Measurements from ENCODE around the gene NLRC4. TPM values are rescaled to one million over a fixed set of nuclear protein-coding genes. Genes with fewer than 3 reads are reported as not detected.
"Not testable (repeated sequence)": the region's sequence is repeated elsewhere in the genome, so short reads cannot be mapped to it uniquely, and the experiment has no call there.

The NLRC4 gene
- total and polyA plus RNA-seq, 2 donors: 0.67 to 1.7 TPM

DNA sequence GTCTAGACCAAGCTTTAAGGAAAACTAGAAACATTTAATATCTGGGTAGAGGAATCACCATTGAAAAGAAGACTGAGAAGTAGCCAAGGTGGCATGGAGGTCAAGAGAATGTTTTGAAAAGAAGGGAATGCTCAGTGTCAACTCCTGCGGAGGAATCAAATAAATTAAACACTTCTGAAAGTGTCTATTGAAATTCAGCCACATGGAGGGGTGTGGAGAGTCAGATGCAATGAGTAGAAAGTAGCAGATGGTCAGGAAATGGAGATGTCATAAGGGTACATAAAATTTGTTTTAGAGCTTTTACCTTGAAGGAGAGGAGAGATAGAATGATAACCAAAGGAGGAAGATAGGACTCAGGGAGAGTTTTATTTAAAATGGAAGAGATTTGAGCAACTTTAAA is 35.1 kb downstream of the NLRC4 start:
- Histone ChIP-seq H3K4me3 (ENCODE audit: low read depth, low read length) (no peak overlapping the region), H3K36me3 (ENCODE audit: insufficient read depth) (no peaks in the 10 kb centered on the region), H3K27ac (ENCODE audit: low read depth) (no peak overlapping the region), H3K4me1 (ENCODE audit: insufficient read depth) (no peaks in the 10 kb centered on the region)
- DNase-seq (ENCODE audit: extremely low spot score): no peak
- WGBS: 44% methylated on average over 1 of the region's 1 CpG

DNA sequence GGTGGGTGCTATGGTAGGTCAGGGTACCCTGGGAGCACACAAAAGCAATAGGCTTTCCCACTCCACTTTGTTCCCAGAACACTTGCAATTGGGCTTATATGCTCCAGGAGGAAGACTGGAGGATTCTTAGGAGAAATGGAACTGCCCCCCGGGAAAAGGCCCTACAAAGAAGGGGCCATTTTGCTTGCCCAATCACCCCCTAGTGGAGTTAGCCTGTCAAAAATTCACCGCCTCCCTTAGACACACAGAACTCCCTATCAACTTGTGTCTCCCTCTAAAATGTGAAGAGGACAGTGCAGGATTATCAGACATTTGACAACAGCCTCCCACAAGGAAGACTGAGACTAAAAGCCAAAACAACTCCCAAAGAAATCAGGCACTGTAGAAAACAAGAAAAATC is 36.5 kb downstream of the NLRC4 start:
- H3K27ac ChIP-seq (ENCODE audit: low read depth): no peak overlapping the region
- no peaks in the 10 kb centered on the region for H3K4me1 ChIP-seq (ENCODE audit: insufficient read depth)
- DNase-seq (ENCODE audit: extremely low spot score): no peak
- no peaks in the 10 kb centered on the region for H3K36me3 ChIP-seq (ENCODE audit: insufficient read depth)
- H3K4me3 ChIP-seq (ENCODE audit: low read depth, low read length): no peak overlapping the region
- WGBS: 80% methylated on average over 2 of the region's 2 CpGs

DNA sequence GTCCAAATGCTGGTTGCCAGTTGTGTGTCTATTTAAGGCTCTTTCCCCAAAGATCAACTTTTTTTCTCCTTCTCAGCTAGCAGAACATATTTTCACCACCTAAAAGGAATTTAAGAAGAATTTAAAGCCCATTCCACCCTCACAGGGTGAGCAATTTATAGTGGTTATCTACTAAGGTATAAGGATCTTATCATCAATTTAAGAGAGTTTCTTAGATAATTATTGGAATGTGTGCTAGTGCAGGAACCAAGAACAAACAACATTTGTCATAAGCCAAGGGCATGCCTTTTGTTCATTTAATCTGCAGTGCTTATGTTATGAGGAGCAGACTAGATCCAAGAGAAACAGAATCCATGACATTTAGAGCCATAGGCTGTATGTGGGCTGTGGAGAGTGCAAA is 37.2 kb downstream of the NLRC4 start:
- no peak for DNase-seq (ENCODE audit: extremely low spot score)
- Histone ChIP-seq H3K36me3 (ENCODE audit: insufficient read depth) (no peaks in the 10 kb centered on the region), H3K4me3 (ENCODE audit: low read depth, low read length) (no peak overlapping the region), H3K4me1 (ENCODE audit: insufficient read depth) (no peaks in the 10 kb centered on the region), H3K27ac (ENCODE audit: low read depth) (no peak overlapping the region)

- DNase-seq (ENCODE audit: extremely low spot score): no peak
- WGBS: 90% methylated on average over 2 of the region's 2 CpGs
- Histone ChIP-seq H3K4me1 (ENCODE audit: insufficient read depth) (no peaks in the 10 kb centered on the region), H3K27ac (ENCODE audit: low read depth) (no peak overlapping the region), H3K36me3 (ENCODE audit: insufficient read depth) (no peaks in the 10 kb centered on the region), H3K4me3 (ENCODE audit: low read depth, low read length) (no peak overlapping the region)
Observed at GRCh38 chr2:32222966-32223365, 41.7 kb downstream of the NLRC4 start.

GRCh38 chr2:32220445-32220844 is 44.2 kb downstream of the NLRC4 start:
- H3K4me3 ChIP-seq (ENCODE audit: low read depth, low read length): no peak overlapping the region
- no peaks in the 10 kb centered on the region for H3K36me3 ChIP-seq (ENCODE audit: insufficient read depth)
- DNase-seq (ENCODE audit: extremely low spot score): no peak
- no peak overlapping the region for H3K27ac ChIP-seq (ENCODE audit: low read depth)
- no peaks in the 10 kb centered on the region for H3K4me1 ChIP-seq (ENCODE audit: insufficient read depth)

- Histone ChIP-seq H3K4me1 (ENCODE audit: insufficient read depth) (no peaks in the 10 kb centered on the region), H3K4me3 (ENCODE audit: low read depth, low read length) (no peak overlapping the region), H3K36me3 (ENCODE audit: insufficient read depth) (no peaks in the 10 kb centered on the region), H3K27ac (ENCODE audit: low read depth) (no peak overlapping the region)
- 79% methylated on average over 4 of the region's 4 CpGs for WGBS
- DNase-seq (ENCODE audit: extremely low spot score): no peak
Observed at GRCh38 chr2:32212295-32212694, 52.4 kb downstream of the NLRC4 start.

- WGBS: 86% methylated on average over 7 of the region's 7 CpGs
- DNase-seq (ENCODE audit: extremely low spot score): no peak
- H3K27ac ChIP-seq (ENCODE audit: low read depth): no peak overlapping the region
- no peak overlapping the region for H3K4me3 ChIP-seq (ENCODE audit: low read depth, low read length)
- H3K4me1 ChIP-seq (ENCODE audit: insufficient read depth): no peaks in the 10 kb centered on the region
- H3K36me3 ChIP-seq (ENCODE audit: insufficient read depth): no peaks in the 10 kb centered on the region
Observed at GRCh38 chr2:32210767-32211408, 53.8 kb downstream of the NLRC4 start.

GRCh38 chr2:32203428-32203827 is 61.3 kb downstream of the NLRC4 start:
- WGBS: 83% methylated on average over 3 of the region's 3 CpGs
- H3K4me3 ChIP-seq (ENCODE audit: low read depth, low read length); H3K36me3 ChIP-seq (ENCODE audit: insufficient read depth); H3K27ac ChIP-seq (ENCODE audit: low read depth); DNase-seq (ENCODE audit: extremely low spot score); H3K4me1 ChIP-seq (ENCODE audit: insufficient read depth): not testable (repeated sequence)

- no peak for DNase-seq (ENCODE audit: extremely low spot score)
- no peaks in the 10 kb centered on the region for H3K4me1 ChIP-seq (ENCODE audit: insufficient read depth)
- 100% methylated on average over 1 of the region's 1 CpG for WGBS
- peaks cover 9% of the 10 kb centered on the region for H3K36me3 ChIP-seq (ENCODE audit: insufficient read depth)
- H3K27ac ChIP-seq (ENCODE audit: low read depth): no peak overlapping the region
- H3K4me3 ChIP-seq (ENCODE audit: low read depth, low read length): no peak overlapping the region
Observed at GRCh38 chr2:32200814-32201213, 63.9 kb downstream of the NLRC4 start.

GRCh38 chr2:32192418-32192817 is 72.3 kb downstream of the NLRC4 start:
- no peak for DNase-seq (ENCODE audit: extremely low spot score)
- Histone ChIP-seq H3K27ac (ENCODE audit: low read depth) (no peak overlapping the region), H3K36me3 (ENCODE audit: insufficient read depth) (peaks cover 8% of the 10 kb centered on the region), H3K4me3 (ENCODE audit: low read depth, low read length) (no peak overlapping the region), H3K4me1 (ENCODE audit: insufficient read depth) (no peaks in the 10 kb centered on the region)
- WGBS: 88% methylated on average over 1 of the region's 1 CpG

GRCh38 chr2:32189011-32189410 is 75.7 kb downstream of the NLRC4 start:
- 86% methylated on average over 6 of the region's 6 CpGs for WGBS
- H3K4me1 ChIP-seq (ENCODE audit: insufficient read depth): no peaks in the 10 kb centered on the region
- no peak for DNase-seq (ENCODE audit: extremely low spot score)
- H3K4me3 ChIP-seq (ENCODE audit: low read depth, low read length): no peak overlapping the region
- peaks cover 8% of the 10 kb centered on the region for H3K36me3 ChIP-seq (ENCODE audit: insufficient read depth)
- no peak overlapping the region for H3K27ac ChIP-seq (ENCODE audit: low read depth)

GRCh38 chr2:32182667-32183066 is 82.0 kb downstream of the NLRC4 start:
- WGBS: 95% methylated on average over 6 of the region's 6 CpGs
- H3K4me3 ChIP-seq (ENCODE audit: low read depth, low read length): no peak overlapping the region
- peaks cover 2% of the 10 kb centered on the region for H3K36me3 ChIP-seq (ENCODE audit: insufficient read depth)
- DNase-seq (ENCODE audit: extremely low spot score): no peak
- H3K27ac ChIP-seq (ENCODE audit: low read depth): no peak overlapping the region
- no peaks in the 10 kb centered on the region for H3K4me1 ChIP-seq (ENCODE audit: insufficient read depth)

Data from urinary bladder (tissue), 4 donors.